Karpas-422 (cell line): ENCODE data around the gene ARHGAP20. TPM values are rescaled to one million over a fixed set of nuclear protein-coding genes. Genes with fewer than 3 reads are reported as not detected.

ENCODE experiments used
- DNase-seq: peaks from one replicate; pipeline ENCODE4 v3.0.0-alpha.2; 2015
- H2AFZ ChIP-seq: fragments of 200-600 bp; sonication (generic); 2 replicates; pipeline ENCODE4 v1.6.1; 2014; ENCODE audit warnings: antibody characterized with exemption, low read length, mixed read lengths
- H3K27ac ChIP-seq: fragments of 200-600 bp; sonication (generic); 2 replicates; pipeline ENCODE4 v1.5.1; 2014; ENCODE audit warnings: mild to moderate bottlenecking, low read length, moderate library complexity
- H3K27me3 ChIP-seq: fragments of 200-600 bp; sonication (generic); 2 replicates; pipeline ENCODE4 v1.6.1; 2014; ENCODE audit warnings: low read length, mixed read lengths
- H3K36me3 ChIP-seq: fragments of 200-600 bp; sonication (generic); 2 replicates; pipeline ENCODE4 v1.6.1; 2014; ENCODE audit warnings: low read length, mixed read lengths; ENCODE audit not compliant: insufficient read depth
- H3K4me1 ChIP-seq: fragments of 200-600 bp; sonication (generic); 2 replicates; pipeline ENCODE4 v1.6.1; 2014; ENCODE audit warnings: mild to moderate bottlenecking, low read length, mixed read lengths
- H3K4me2 ChIP-seq: fragments of 200-600 bp; sonication (generic); 2 replicates; pipeline ENCODE4 v1.6.1; 2014; ENCODE audit warnings: low read length, low read depth, mild to moderate bottlenecking; ENCODE audit not compliant: poor library complexity, severe bottlenecking
- H3K4me3 ChIP-seq: fragments of 200-600 bp; sonication (generic); 2 replicates; pipeline ENCODE4 v1.5.1; 2014; ENCODE audit warnings: mild to moderate bottlenecking, antibody characterized with exemption, low read length, mixed read lengths
- H3K79me2 ChIP-seq: fragments of 200-600 bp; sonication (generic); 2 replicates; pipeline ENCODE4 v1.6.1; 2014; ENCODE audit warnings: mild to moderate bottlenecking, low read length, mixed read lengths
- H3K9ac ChIP-seq: fragments of 200-600 bp; sonication (generic); 2 replicates; pipeline ENCODE4 v1.6.0; 2014; ENCODE audit warnings: low read length
- H3K9me2 ChIP-seq: fragments of 200-600 bp; sonication (generic), shearing (Covaris generic); replicated peaks from 2 replicates; pipeline ENCODE4 v1.6.0; 2014; ENCODE audit warnings: mild to moderate bottlenecking, low read length, moderate library complexity; ENCODE audit not compliant: insufficient read depth
- H3K9me3 ChIP-seq: fragments of 300-700, 200-600 bp; sonication (generic); 2 replicates; pipeline ENCODE4 v1.6.1; 2014; ENCODE audit warnings: low read length, mixed read lengths
- H4K20me1 ChIP-seq: fragments of 200-600 bp; sonication (generic); 2 replicates; pipeline ENCODE4 v1.6.1; 2014; ENCODE audit warnings: mild to moderate bottlenecking, antibody characterized with exemption, low read length, low read depth; ENCODE audit not compliant: insufficient read depth
- total RNA-seq: library from RNA; depleted of rRNA; stranded (reverse); fragments of >200 nt; shearing (Covaris generic); gene quantifications from 2 replicates; pipeline ENCODE4 v1.2.3, GENCODE V29; 2014; ENCODE audit warnings: low replicate concordance

Gene ARHGAP20
- total RNA-seq, 1 experiment from 2014 or later, result not detected

GRCh38 chr11:110752890-110753289 lies 40.7 kb upstream of the ARHGAP20 start:
- no peak overlapping the region for H3K4me3 ChIP-seq
- H3K9ac ChIP-seq, result no peak overlapping the region
- no peaks in the 10 kb centered on the region for H3K36me3 ChIP-seq
- no peaks in the 10 kb centered on the region for H3K4me1 ChIP-seq
- H3K9me3 ChIP-seq, result no peaks in the 10 kb centered on the region
- H3K79me2 ChIP-seq, result no peaks in the 10 kb centered on the region
- H3K9me2 ChIP-seq, result no peaks in the 10 kb centered on the region
- no peak for DNase-seq
- H2AFZ ChIP-seq, result no peak overlapping the region
- H4K20me1 ChIP-seq, result no peaks in the 10 kb centered on the region
- no peak overlapping the region for H3K4me2 ChIP-seq
- no peak overlapping the region for H3K27ac ChIP-seq
- no peaks in the 10 kb centered on the region for H3K27me3 ChIP-seq

GRCh38 chr11:110750100-110750499 lies 37.9 kb upstream of the ARHGAP20 start:
- H3K4me3 ChIP-seq, result no peak overlapping the region
- no peak overlapping the region for H3K4me2 ChIP-seq
- no peak overlapping the region for H3K27ac ChIP-seq
- H4K20me1 ChIP-seq, result no peaks in the 10 kb centered on the region
- H3K4me1 ChIP-seq, result no peaks in the 10 kb centered on the region
- no peaks in the 10 kb centered on the region for H3K36me3 ChIP-seq
- no peaks in the 10 kb centered on the region for H3K27me3 ChIP-seq
- H3K9me2 ChIP-seq, result no peaks in the 10 kb centered on the region
- no peaks in the 10 kb centered on the region for H3K79me2 ChIP-seq
- H3K9ac ChIP-seq, result no peak overlapping the region
- DNase-seq, result no peak
- no peaks in the 10 kb centered on the region for H3K9me3 ChIP-seq
- no peak overlapping the region for H2AFZ ChIP-seq

GRCh38 chr11:110747531-110747930 lies 35.3 kb upstream of the ARHGAP20 start:
- no peak overlapping the region for H3K4me2 ChIP-seq
- no peak overlapping the region for H3K4me3 ChIP-seq
- no peak for DNase-seq

GRCh38 chr11:110738641-110739040 lies 26.4 kb upstream of the ARHGAP20 start:
- H2AFZ ChIP-seq, result no peak overlapping the region
- no peaks in the 10 kb centered on the region for H3K9me3 ChIP-seq
- no peaks in the 10 kb centered on the region for H4K20me1 ChIP-seq
- H3K9ac ChIP-seq, result no peak overlapping the region
- no peak overlapping the region for H3K4me2 ChIP-seq
- H3K4me1 ChIP-seq, result no peaks in the 10 kb centered on the region
- no peak overlapping the region for H3K4me3 ChIP-seq
- no peaks in the 10 kb centered on the region for H3K36me3 ChIP-seq
- peak; percentile 64 for DNase-seq
- no peaks in the 10 kb centered on the region for H3K9me2 ChIP-seq
- no peaks in the 10 kb centered on the region for H3K27me3 ChIP-seq
- H3K79me2 ChIP-seq, result no peaks in the 10 kb centered on the region
- H3K27ac ChIP-seq, result no peak overlapping the region

More at GRCh38 chr11:110747531-110747930, 35.3 kb upstream of the ARHGAP20 start:
- no peak overlapping the region for H2AFZ ChIP-seq
- H3K79me2 ChIP-seq, result no peaks in the 10 kb centered on the region
- no peak overlapping the region for H3K9ac ChIP-seq
- H3K9me3 ChIP-seq, result no peaks in the 10 kb centered on the region
- H3K27ac ChIP-seq, result no peak overlapping the region
- H3K36me3 ChIP-seq, result no peaks in the 10 kb centered on the region
- H3K9me2 ChIP-seq, result no peaks in the 10 kb centered on the region
- no peaks in the 10 kb centered on the region for H3K27me3 ChIP-seq
- H3K4me1 ChIP-seq, result no peaks in the 10 kb centered on the region
- no peaks in the 10 kb centered on the region for H4K20me1 ChIP-seq

- Histone ChIP-seq H3K9me3 (no peaks in the 10 kb centered on the region), H3K27ac (no peak overlapping the region), H3K4me2 (no peak overlapping the region), H3K79me2 (no peaks in the 10 kb centered on the region), H3K9me2 (no peaks in the 10 kb centered on the region), H3K9ac (no peak overlapping the region), H3K27me3 (no peaks in the 10 kb centered on the region), H3K36me3 (no peaks in the 10 kb centered on the region), H4K20me1 (no peaks in the 10 kb centered on the region), H2AFZ (no peak overlapping the region), H3K4me1 (no peaks in the 10 kb centered on the region), H3K4me3 (no peak overlapping the region)
- no peak for DNase-seq
These were observed 25.4 kb upstream of the ARHGAP20 start for GRCh38 chr11:110737593-110737992.

- no peak overlapping the region for H3K27ac ChIP-seq
- H3K9me3 ChIP-seq, result no peaks in the 10 kb centered on the region
- H3K4me2 ChIP-seq, result no peak overlapping the region
- H3K36me3 ChIP-seq, result no peaks in the 10 kb centered on the region
- H2AFZ ChIP-seq, result no peak overlapping the region
- H3K4me3 ChIP-seq, result no peak overlapping the region
- H4K20me1 ChIP-seq, result no peaks in the 10 kb centered on the region
- H3K9ac ChIP-seq, result no peak overlapping the region
- no peak for DNase-seq
- H3K4me1 ChIP-seq, result peaks cover 6% of the 10 kb centered on the region
- no peaks in the 10 kb centered on the region for H3K79me2 ChIP-seq
- no peaks in the 10 kb centered on the region for H3K9me2 ChIP-seq
- no peaks in the 10 kb centered on the region for H3K27me3 ChIP-seq
These were observed 23.9 kb upstream of the ARHGAP20 start for GRCh38 chr11:110736171-110736553.

GRCh38 chr11:110735455-110736170 lies 23.4 kb upstream of the ARHGAP20 start:
- H3K4me1 ChIP-seq, result peaks cover 12% of the 10 kb centered on the region
- H3K79me2 ChIP-seq, result no peaks in the 10 kb centered on the region
- H3K27me3 ChIP-seq, result no peaks in the 10 kb centered on the region
- no peak overlapping the region for H3K9ac ChIP-seq
- no peaks in the 10 kb centered on the region for H3K36me3 ChIP-seq
- H3K4me2 ChIP-seq, result no peak overlapping the region
- H3K27ac ChIP-seq, result no peak overlapping the region
- no peak for DNase-seq
- H4K20me1 ChIP-seq, result no peaks in the 10 kb centered on the region
- no peak overlapping the region for H2AFZ ChIP-seq
- H3K9me3 ChIP-seq, result no peaks in the 10 kb centered on the region
- no peaks in the 10 kb centered on the region for H3K9me2 ChIP-seq
- H3K4me3 ChIP-seq, result no peak overlapping the region

GRCh38 chr11:110734790-110735189 lies 22.6 kb upstream of the ARHGAP20 start:
- Histone ChIP-seq H3K79me2 (no peaks in the 10 kb centered on the region), H3K4me3 (no peak overlapping the region), H3K27ac (no peak overlapping the region), H3K9me3 (no peaks in the 10 kb centered on the region), H3K27me3 (no peaks in the 10 kb centered on the region), H3K9me2 (no peaks in the 10 kb centered on the region; the same call in 1 of the 2 replicates), H3K4me1 (peaks cover 17% of the 10 kb centered on the region), H4K20me1 (no peaks in the 10 kb centered on the region), H3K4me2 (no peak overlapping the region), H3K36me3 (no peaks in the 10 kb centered on the region), H2AFZ (no peak overlapping the region), H3K9ac (no peak overlapping the region)
- no peak for DNase-seq
